B cell (primary cell): ENCODE data around the gene EHD1. TPM values are rescaled to one million over a fixed set of nuclear protein-coding genes. Genes with fewer than 3 reads are reported as not detected.

Experiments used
- ATAC-seq: fragments of 200-7000 bp; cut with Tn5 transposase; one replicate; pipeline ENCODE4 v1.10.0; 2021; ENCODE audit warnings: low read depth, mild to moderate bottlenecking, moderate number of reproducible peaks, moderate library complexity
- CTCF ChIA-PET: fragments of 350-600 bp; sonication (Branson Sonifier 250); formaldehyde crosslinking; loops from one replicate; lab custom pipeline; 2021; ENCODE audit warnings: antibody characterized with exemption, inconsistent platforms; lab: Charles Lee
- POLR2A ChIA-PET: fragments of 350-600 bp; sonication (Branson Sonifier 250); formaldehyde crosslinking; loops from one replicate; lab custom pipeline; 2021; ENCODE audit warnings: antibody characterized with exemption; lab: Charles Lee
- DNase-seq: peaks from one replicate; pipeline ENCODE4 v3.0.0; 2013
- H2AFZ ChIP-seq: 2 replicates; pipeline ENCODE4 v1.6.1; 2012; ENCODE audit warnings: mild to moderate bottlenecking, low read depth, low read length; ENCODE audit not compliant: insufficient read depth, poor library complexity, severe bottlenecking
- H3K27ac ChIP-seq, 2 donors: 1 replicate in 1 of 2; 2 replicates in 1 of 2; pipeline ENCODE4 v1.5.1; 2012 to 2013; ENCODE audit warnings: low read length in 2 of 2, mild to moderate bottlenecking in 2 of 2, moderate library complexity in 1 of 2
- H3K27me3 ChIP-seq, 4 experiments: fragments of 200-600 bp in 1 of 4; sonication (generic) in 1 of 4; replicated peaks in 1 of 4; 1 replicate in 2 of 4; 2 replicates in 2 of 4; pipeline versions ENCODE4 v1.6.1 to v1.7.0; 2013 to 2016; ENCODE audit warnings: low read length in 3 of 4, mild to moderate bottlenecking in 2 of 4, mixed read lengths in 1 of 4, moderate library complexity in 1 of 4; ENCODE audit not compliant: insufficient read depth in 4 of 4, control insufficient read depth in 3 of 4; ENCODE audit errors: control extremely low read depth in 1 of 4
- H3K36me3 ChIP-seq, 2 experiments: replicated peaks in 1 of 2; 1 replicate in 1 of 2; 2 replicates in 1 of 2; pipeline versions ENCODE4 v1.6.1 to v1.7.1; 2013; ENCODE audit warnings: low read length in 1 of 2; ENCODE audit not compliant: insufficient read depth in 2 of 2, control insufficient read depth in 1 of 2; ENCODE audit errors: control extremely low read depth in 1 of 2, extremely low read depth in 1 of 2
- H3K4me1 ChIP-seq, 2 donors: fragments of 200-600 bp in 1 of 2; sonication (generic) in 1 of 2; 1 replicate in 1 of 2; 2 replicates in 1 of 2; pipeline versions ENCODE4 v1.5.1 to v1.6.1; 2013 to 2017; ENCODE audit warnings: low read length in 2 of 2; ENCODE audit not compliant: control insufficient read depth in 2 of 2, insufficient read depth in 2 of 2
- H3K4me2 ChIP-seq: replicated peaks from 2 replicates; pipeline ENCODE3; 2012; ENCODE audit warnings: mild to moderate bottlenecking, low read depth, low read length; ENCODE audit not compliant: poor library complexity, severe bottlenecking
- H3K4me3 ChIP-seq, 5 experiments: fragments of 200-600 bp in 1 of 5; sonication (generic) in 1 of 5; 1 replicate in 3 of 5; 2 replicates in 2 of 5; pipeline versions ENCODE4 v1.5.1 to v1.7.0; 2011 to 2016; ENCODE audit warnings: low read length in 4 of 5, mild to moderate bottlenecking in 4 of 5, low read depth in 2 of 5, control low read depth in 1 of 5, moderate library complexity in 1 of 5; ENCODE audit not compliant: insufficient read depth in 1 of 5; ENCODE audit errors: control extremely low read depth in 1 of 5, extremely low read depth in 1 of 5
- H3K79me2 ChIP-seq: fragments of 200-600 bp; sonication (generic); one replicate; pipeline ENCODE4 v1.6.0; 2016; ENCODE audit warnings: low read length; ENCODE audit not compliant: control insufficient read depth, insufficient read depth
- H3K9ac ChIP-seq: fragments of 200-600 bp; sonication (generic); 2 replicates; pipeline ENCODE4 v1.6.1; 2017; ENCODE audit warnings: mild to moderate bottlenecking, low read length, moderate library complexity
- H3K9me3 ChIP-seq, 3 donors: one replicate each; pipeline versions ENCODE4 v1.6.1 to v1.7.1; 2013; ENCODE audit warnings: low read length in 2 of 3; ENCODE audit not compliant: control insufficient read depth in 2 of 3, insufficient read depth in 1 of 3; ENCODE audit errors: control extremely low read depth in 1 of 3
- H4K20me1 ChIP-seq: 2 replicates; pipeline ENCODE4 v1.6.0; 2012; ENCODE audit warnings: mild to moderate bottlenecking, low read length; ENCODE audit not compliant: insufficient read depth, control insufficient read depth, poor library complexity, severe bottlenecking
- H3K27ac Mint-ChIP-seq: one replicate; pipeline ENCODE4 v1.8.0; 2021; ENCODE audit warnings: mixed read lengths
- H3K27me3 Mint-ChIP-seq: one replicate; pipeline ENCODE4 v1.8.0; 2021; ENCODE audit warnings: mixed read lengths
- H3K4me1 Mint-ChIP-seq: one replicate; pipeline ENCODE4 v1.8.0; 2021; ENCODE audit warnings: mixed read lengths
- H3K4me3 Mint-ChIP-seq: one replicate; pipeline ENCODE4 v1.8.0; 2021; ENCODE audit warnings: mixed read lengths
- H3K9me3 Mint-ChIP-seq: one replicate; pipeline ENCODE4 v1.8.0; 2022; ENCODE audit warnings: mixed read lengths; ENCODE audit not compliant: insufficient read depth
- CTCF ChIP-seq: fragments of 200-600 bp; IDR thresholded peaks from one replicate; pipeline ENCODE4 v1.8.0; 2022; ENCODE audit warnings: antibody characterized with exemption, mild to moderate bottlenecking
- EZH2 ChIP-seq: IDR thresholded peaks from 2 replicates; pipeline ENCODE4 v1.6.1; 2012; ENCODE audit warnings: borderline replicate concordance, low read depth, mild to moderate bottlenecking, moderate library complexity, low read length; ENCODE audit not compliant: insufficient read depth, poor library complexity, severe bottlenecking
- WGBS: methylation state at CpG from one replicate; pipeline ENCODE4 v1.1.5; 2013; ENCODE audit warnings: missing lambda C conversion rate; ENCODE audit not compliant: insufficient coverage; 5-methylcytosine and 5-hydroxymethylcytosine counted together
- intact Hi-C: fragments of 100-400 bp; cut with micrococcal nuclease; formaldehyde crosslinking; loops from one replicate; pipeline ENCODE4 v1.10.0; 2022
- polyA plus RNA-seq: library from polyadenylated mRNA; depleted of rRNA; stranded (reverse); fragments of >200 nt; gene quantifications from 2 replicates; pipeline ENCODE4 v1.2.3, GENCODE V29; 2012
- total RNA-seq, 2 donors: library from RNA; stranded (reverse); fragments of 120-200 nt in 1 of 2; gene quantifications; 1 replicate in 1 of 2; 2 replicates in 1 of 2; pipeline versions ENCODE4 v1.2.3 to v1.2.4, GENCODE V29; 2013 to 2022

EHD1 gene
- total and polyA plus RNA-seq, 2 donors (not counting 1 experiment from before 2014, with no cell fraction given): 208 to 280 TPM

- Histone ChIP-seq H3K27me3 (no peaks in the 10 kb centered on the region), H2AFZ (no peak overlapping the region), H4K20me1 (no peaks in the 10 kb centered on the region), H3K79me2 (peaks cover 5% of the 10 kb centered on the region), H3K9me3 (no peaks in the 10 kb centered on the region), H3K4me2 (no peak overlapping the region), H3K4me3 (no peak overlapping the region), H3K36me3 (no peaks in the 10 kb centered on the region), H3K27ac (no peak overlapping the region), H3K9ac (no peak overlapping the region), H3K4me1 (peaks cover 35 to 38% of the 10 kb centered on the region in 2 donors)
- intact Hi-C loops: no loop called here
- ChIA-PET POLR2A (interaction anchor here (0.7 kb wide), 1 partner anchor 36 kb away, joined by 3 read pairs; no protein-coding TSS in a partner anchor), CTCF (interaction anchor here (2.4 to 30.2 kb wide), 2 partner anchors 10 to 27 kb away, joined by 18 to 1254 read pairs; partner anchors contain the start of gene CDC42BPG)
- H3K27ac Mint-ChIP-seq: no peak overlapping the region
- ATAC-seq (no peak), DNase-seq (no peak)
- no peaks in the 10 kb centered on the region for H3K9me3 Mint-ChIP-seq
- no peak overlapping the region for H3K4me3 Mint-ChIP-seq
- H3K4me1 Mint-ChIP-seq: peaks cover 47% of the 10 kb centered on the region
- TF ChIP-seq CTCF: no peak
- no peak for TF ChIP-seq EZH2
- no peaks in the 10 kb centered on the region for H3K27me3 Mint-ChIP-seq
- 92% methylated on average over 5 of the region's 5 CpGs for WGBS
Observed at GRCh38 chr11:64883575-64883974, 5.2 kb upstream of the EHD1 start.

- Histone ChIP-seq H3K4me1 (peaks cover 22 to 26% of the 10 kb centered on the region in 2 donors), H3K4me2 (no peak overlapping the region), H4K20me1 (peaks cover 11% of the 10 kb centered on the region), H3K9ac (no peak overlapping the region), H3K27ac (no peak overlapping the region), H2AFZ (no peak overlapping the region), H3K4me3 (no peak overlapping the region), H3K9me3 (peaks cover 0 to 4% (median 0%) of the 10 kb centered on the region in 3 donors), H3K27me3 (no peaks in the 10 kb centered on the region), H3K79me2 (peaks cover 12% of the 10 kb centered on the region), H3K36me3 (no peaks in the 10 kb centered on the region)
- CTCF ChIA-PET: interaction anchor here (1.2 to 30.2 kb wide), 3 partner anchors 9 to 66 kb away, joined by 3 to 1254 read pairs (median 7); partner anchors contain the start of gene CDC42BPG
- no peak for TF ChIP-seq CTCF
- TF ChIP-seq EZH2: no peak
- no peaks in the 10 kb centered on the region for H3K27me3 Mint-ChIP-seq
- H3K4me1 Mint-ChIP-seq: peaks cover 39% of the 10 kb centered on the region
- no CpG with 5 or more reads among the region's 5 CpGs for WGBS
- no peak for DNase-seq
- H3K9me3 Mint-ChIP-seq: no peaks in the 10 kb centered on the region
- H3K4me3 Mint-ChIP-seq: no peak overlapping the region
- no peak for ATAC-seq
- H3K27ac Mint-ChIP-seq: peak overlapping the region; percentile 26
- intact Hi-C loops: no loop called here
- POLR2A ChIA-PET: interaction anchor here (10.0 kb wide), 1 partner anchor 32 kb away, joined by 158 read pairs; no protein-coding TSS in a partner anchor
Observed at GRCh38 chr11:64882243-64882642, 3.8 kb upstream of the EHD1 start.
